Adrenal gland (tissue), 5 donors: ENCODE data around the gene UROC1.

Experiments
- CTCF ChIP-seq, 6 experiments: fragments of 450-650 bp in 4 of 6; fragments of 200-600 bp in 2 of 6; sonication (generic) in 1 of 6; IDR thresholded peaks; 1 replicate in 5 of 6; 2 replicates in 1 of 6; pipeline versions ENCODE4 v1.5.1 to v1.8.0; 2016 to 2021; ENCODE audit warnings: antibody characterized with exemption in 6 of 6, mild to moderate bottlenecking in 2 of 6, moderate library complexity in 1 of 6
- POLR2A ChIP-seq, 2 donors: fragments of 450-650 bp; IDR thresholded peaks; one replicate each; pipeline ENCODE4 v1.6.1; 2017; ENCODE audit warnings: antibody characterized with exemption in 2 of 2, mild to moderate bottlenecking in 2 of 2, moderate library complexity in 1 of 2
- donor health status: DM: no; HTN: no; CAD: no.

- TF ChIP-seq POLR2A (IDR thresholded peaks at IDR 0.05) (no peak), CTCF (IDR thresholded peaks at IDR 0.05) (no peak)
These were observed 57.2 kb downstream of the UROC1 start for GRCh38 chr3:126460381-126460780.
